IPS-NIHi7 (cell line): ENCODE results near the gene SV2C.
A peak's percentile ranks its signal among the peaks of the same experiment; 100 is the strongest.
"Not testable (repeated sequence)": the region's sequence is repeated elsewhere in the genome, so short reads cannot be mapped to it uniquely, and the experiment has no call there.

Experiments used
- DNase-seq: peaks from one replicate; pipeline ENCODE4 v3.0.0; 2012; ENCODE audit warnings: mixed read lengths; ENCODE audit errors: extremely low spot score

The SV2C gene

DNA sequence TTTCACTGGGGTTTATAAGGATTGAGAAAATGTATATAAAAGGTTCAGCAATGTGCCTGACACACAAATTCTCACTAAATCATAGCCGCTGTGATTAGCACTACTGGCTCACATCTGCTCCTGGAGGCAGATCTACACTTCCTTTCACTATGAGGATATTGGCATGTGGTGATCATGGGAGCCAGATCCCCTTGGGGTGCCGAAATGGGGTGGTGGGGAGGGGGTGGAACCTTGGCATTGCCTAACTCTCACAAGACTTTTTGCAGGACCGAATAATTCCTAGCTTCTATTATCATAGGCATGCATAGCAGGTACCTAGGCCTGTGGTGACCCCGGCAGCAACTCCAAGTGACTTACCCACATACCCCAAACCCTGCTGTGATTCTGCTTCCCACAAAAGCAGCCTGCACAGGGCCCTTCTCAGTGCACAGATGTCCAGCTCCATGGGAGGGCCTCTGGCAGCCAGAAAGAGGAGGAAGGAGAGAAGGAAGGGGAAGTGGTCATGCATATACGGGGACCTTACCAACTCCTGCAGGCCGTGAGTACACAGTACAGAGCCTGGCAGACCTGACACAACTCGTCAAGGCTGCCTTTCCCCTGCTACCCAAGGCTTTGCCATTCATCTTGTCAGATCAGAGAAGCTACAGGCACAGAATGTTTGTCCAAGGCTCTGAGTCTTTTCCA is 258.6 kb downstream of the SV2C start:
- DNase-seq: no peak

DNA sequence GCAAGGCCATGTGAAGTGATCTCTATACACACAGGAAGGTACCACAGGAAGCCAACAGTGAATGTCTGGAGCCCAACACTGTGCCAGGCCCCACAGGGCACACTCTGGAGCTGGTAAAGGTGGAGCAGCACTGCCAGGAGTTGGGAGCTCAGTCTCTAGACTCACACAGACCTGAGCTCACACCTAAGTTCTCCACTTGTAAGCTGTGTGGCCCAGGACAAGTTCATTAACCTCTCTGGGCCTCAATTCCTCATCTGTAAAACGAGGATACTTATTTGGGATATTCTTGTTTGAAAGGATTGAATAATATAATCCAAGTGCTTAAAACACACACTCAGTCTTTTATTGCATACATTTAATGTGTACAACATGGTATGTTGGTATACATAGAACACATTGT is 259.3 kb downstream of the SV2C start:
- DNase-seq: no peak

DNA sequence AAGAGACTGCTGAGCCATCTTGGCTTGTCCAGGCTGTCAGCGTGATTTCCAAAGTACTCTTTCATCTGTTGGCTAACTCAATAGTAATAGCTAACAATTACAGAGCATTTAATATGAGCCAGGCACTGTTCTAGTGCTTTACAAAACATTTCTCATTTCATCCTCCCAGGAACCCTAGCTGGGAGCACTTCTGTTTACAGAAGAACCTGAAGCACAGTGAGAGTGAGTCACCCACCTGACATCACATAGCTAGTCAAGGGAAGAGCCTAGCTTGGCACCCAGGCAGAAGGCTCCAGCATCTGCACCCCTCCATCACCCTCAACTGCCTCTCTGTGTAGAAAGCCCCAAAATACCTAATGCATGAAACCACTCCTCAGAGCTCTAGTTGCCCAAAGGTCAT is 262.4 kb downstream of the SV2C start:
- DNase-seq: no peak

DNA sequence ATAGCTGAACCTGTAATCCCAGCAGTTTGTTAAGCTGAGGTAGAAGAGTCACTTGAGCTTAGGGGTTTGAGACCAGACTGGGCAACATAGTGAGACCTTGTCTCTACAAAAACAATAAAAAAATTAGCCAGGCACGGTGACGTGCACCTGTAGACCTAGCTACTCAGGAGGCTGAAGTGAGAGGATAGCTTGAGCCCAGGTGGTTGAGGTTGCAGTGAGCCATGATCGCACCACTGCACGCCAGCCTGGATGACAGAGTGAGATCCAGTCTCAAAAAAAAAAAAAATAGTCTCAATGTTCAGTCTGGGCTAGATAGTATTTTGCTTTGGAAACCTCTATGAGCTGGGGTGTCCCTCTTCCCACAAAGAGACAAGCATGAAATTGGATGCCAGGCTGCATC is 268.0 kb downstream of the SV2C start:
- DNase-seq: no peak

DNA sequence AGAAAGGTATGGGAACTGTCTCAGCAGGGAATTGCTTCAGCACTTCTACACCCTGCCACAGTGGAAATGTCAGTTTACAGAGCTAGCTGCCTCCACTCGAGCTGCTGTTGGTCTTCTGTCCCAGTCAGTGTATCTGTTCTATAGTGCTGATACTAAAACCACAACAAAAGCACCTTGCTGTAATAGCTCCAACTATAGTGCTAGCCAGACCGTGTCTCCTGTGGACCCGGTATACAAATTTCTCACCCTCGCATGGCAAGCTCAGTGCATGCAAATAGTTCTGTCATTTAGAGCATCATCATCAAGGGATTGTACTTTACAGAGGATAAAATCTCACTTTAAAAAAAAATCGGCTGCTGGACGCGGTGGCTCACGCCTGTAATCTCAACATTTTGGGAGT is 268.4 kb downstream of the SV2C start:
- DNase-seq: no peak

DNA sequence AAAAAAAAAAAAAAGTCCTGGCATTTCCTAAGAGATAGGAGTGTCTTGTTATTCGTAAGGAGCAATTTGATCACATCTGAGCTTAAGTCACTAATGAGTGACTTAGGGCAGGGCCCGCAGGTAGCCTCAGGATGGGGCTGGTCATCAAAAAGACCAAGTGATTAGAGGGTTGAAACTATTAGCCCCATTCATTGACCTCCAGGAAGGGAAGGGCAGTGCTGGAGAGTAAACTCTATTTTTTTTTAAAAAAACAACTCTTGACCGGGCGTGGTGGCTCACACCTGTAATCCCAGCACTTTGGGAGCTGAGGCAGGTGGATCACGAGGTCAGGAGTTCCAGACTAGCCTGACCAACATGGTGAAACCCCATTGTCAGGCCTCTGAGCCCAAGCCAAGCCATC is 273.7 kb downstream of the SV2C start:
- no peak for DNase-seq

DNA sequence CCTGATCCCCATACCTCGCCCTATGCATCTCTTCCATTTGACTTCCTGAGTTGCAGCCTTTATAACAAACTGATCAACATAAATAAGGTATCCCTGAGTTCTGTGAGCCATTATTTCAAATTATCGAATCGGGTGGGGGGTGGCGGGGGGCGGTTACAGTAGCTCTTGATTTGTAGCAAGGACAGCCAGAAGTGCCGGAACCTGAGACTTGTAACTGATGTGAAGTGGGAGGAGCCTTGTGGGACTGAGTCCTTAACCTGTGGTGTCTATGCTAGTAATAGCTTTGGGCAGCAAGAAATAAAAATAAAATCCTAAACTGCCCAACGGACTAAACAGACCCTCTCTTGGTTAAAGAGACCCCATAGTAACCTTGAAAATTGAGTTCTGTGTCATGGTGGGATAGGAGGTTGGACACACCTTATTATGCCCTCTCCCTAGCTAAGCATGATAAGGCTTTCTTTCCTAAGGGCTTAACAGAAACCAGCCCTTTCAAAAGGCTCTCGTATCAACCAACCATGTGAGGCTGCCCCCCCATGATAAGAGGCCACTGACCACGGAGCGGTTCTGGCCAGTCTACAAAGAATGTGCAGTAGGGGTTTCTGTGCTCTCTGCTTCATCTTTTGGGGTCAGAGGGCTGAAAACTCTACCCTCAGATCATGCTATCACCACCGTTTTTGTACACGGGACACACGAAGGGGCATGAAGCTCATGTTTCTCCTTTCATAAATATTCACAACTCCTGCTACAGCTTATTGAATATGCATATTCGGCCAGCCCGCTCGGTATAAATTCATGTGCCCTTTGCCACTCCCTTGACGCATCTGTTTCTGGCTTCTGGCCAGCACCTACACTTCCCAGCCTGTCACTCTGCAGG is 280.4 kb downstream of the SV2C start:
- no peak for DNase-seq

DNA sequence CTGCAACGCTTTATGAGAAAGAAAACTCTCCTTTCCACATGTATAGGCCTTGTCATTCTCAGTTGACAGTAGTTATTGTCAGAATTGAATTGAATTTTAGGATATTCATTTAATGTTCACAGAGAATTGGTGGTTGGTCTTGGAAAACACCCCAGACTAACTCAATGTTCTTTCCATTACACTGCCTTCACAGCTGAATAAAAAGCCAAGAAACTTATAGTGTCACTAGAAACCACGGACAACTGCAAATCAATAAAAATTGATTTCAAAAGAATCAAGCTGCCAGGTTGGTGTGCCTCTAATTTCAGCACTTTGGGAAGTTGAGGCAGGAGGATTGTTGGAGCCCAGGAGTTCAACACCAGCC is 281.0 kb downstream of the SV2C start:
- no peak for DNase-seq

DNA sequence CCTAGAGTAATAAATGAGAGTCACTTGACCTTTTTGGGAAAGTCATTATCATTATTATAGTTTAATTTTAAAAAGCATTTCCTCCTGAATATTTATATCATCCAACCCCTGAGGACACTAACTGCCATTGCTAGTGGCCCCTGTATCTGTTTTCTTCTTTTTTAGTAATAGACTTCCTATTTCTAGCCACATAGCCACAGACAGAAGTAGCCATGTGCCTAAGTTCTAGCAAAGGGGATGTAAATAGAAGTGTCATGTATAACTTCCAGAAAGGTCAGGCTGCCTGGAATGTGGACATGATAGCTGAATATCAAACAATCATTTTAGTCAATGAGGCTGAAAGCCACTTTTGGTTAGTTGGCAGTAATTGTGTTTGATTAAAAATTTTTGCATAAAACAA is 282.4 kb downstream of the SV2C start:
- DNase-seq: no peak

DNA sequence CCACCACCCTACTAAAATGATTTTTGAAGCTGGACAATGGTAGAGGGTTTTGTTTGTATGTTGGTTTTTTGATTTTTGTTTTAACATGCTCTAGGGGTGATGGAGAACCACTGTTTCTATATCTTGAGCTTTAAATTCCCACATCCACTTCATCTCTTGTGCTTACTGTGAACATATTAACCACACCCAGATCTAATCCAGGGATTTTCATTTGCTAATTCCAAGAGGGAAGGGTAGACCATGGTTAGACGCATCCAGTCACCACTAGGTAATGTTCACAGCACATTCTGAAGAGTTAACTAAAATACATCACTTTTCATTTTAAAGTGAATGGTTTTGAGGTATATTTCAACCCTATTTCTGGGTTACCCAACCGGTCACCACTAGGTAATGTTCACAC is 283.4 kb downstream of the SV2C start:
- DNase-seq: no peak

DNA sequence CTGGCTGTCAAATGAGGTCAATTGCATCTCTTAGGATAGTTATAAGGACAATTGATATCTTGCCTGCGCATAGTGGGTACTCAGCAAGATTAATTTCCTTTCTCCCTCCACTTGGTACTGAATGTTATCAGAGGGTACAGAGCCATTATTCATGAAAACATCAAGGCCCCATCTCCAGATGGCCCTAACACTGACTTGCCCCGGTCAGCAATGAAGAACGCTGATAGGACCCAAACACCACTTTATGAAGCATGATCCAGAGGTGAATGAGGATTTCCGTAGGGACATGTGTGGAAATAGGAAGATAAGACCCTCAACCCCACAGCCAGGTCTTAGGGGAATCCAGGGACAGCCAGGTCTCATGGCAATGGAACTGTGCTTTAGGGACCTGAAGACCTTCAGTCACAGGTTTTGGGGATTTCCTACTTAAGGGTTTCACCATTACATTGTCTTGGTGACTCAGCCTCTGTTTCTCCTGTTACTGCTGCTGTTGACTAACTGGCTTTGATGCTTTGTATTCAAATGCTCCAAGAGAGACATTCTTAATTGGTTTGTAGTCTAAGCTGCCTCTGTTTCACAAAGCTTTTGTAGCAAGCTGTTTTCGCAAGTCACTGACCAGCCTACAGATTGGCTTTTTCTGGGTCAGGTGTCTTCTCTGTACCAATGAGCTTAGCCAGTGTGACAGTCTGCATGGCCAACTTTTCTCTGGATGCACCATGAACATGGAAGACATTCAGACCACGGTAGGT is 284.6 kb downstream of the SV2C start:
- no peak for DNase-seq

DNA sequence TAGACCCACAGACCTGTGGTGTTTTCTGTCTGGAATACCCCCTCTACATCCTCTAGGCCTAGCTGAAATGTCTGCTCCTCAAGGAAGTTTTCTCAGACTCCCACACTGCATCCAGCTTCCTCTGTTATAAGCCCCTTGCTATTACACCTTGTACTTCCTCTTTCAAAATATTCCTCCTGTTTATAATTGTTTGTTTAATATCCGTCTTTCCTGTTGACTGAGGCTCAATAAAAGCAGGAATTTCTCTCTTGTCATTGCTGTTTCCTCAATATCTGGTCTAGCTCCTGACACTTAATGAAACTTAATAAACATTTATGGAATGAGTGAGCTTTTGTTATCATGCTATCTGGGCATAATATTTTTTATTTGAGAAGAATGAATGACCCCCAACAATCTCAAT is 285.8 kb downstream of the SV2C start:
- no peak for DNase-seq

DNA sequence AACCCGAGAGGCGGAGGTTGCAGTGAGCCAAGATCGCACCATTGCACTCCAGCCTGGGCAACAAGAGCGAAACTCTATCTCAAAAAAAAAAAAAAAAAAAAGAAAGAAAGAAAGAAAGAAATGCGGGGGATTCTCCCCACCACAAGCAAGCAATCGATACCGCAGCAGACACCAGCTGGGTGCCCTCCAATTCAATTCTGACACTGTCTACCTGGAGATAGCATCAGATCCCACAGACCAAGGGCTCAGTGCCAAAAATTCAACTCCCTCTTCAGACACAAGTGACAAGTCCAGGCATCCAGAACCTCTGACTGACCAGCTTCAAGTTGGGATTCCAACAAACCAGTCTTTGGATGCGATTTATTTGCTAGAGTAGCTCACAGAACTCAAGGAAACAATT is 286.5 kb downstream of the SV2C start:
- DNase-seq: not testable (repeated sequence)

DNA sequence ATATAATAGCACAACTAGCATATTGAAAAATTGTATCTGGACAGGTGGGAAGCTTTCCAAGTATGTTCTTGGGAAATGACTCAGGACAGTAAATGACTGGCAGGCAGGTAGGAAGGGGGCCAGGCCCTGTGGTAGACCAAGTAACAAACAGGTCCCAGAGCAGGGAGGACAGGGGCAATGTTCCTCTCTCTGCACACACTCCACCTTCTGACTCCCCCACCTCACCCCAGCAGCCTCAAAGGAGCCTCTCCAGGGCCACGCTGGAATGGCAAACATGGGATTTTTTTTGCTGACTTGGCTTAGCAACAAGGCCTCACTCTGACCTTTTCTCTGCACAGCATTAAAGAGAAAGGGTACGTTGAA is 288.8 kb downstream of the SV2C start:
- no peak for DNase-seq

DNA sequence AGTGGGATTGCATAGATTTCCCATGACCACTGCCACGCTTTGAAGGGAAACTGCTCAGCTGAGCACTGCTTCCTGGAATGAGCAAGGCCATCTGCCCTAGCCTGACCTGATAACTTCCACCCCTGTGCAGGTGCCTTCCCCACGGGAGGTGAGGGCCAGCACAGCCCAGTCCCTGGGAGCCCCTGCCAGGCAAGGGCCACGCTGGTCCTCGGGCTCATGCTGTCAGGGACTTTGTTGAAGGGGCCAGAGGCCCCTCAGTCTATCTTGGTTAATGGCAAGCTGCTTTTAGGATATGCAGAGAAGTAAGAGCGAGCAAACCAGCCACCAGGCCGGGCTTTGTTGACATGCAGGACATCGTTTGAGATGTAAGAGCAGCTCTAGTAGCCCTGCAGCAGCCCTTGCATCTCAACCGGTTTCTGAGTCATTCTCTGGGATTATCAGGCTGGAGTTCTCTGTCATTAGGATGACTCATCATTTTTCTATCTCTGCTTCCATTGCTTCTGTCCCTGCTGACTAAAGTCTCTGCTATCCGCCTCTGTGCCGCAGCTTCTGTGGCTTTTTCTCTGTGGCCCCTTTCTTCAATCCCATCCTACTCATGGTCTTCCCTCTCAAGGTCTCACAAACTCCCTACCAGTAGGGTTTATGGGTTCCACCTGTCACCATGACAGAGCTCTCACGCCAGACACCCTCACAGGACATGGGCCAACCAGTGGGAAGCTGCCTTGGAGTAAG is 289.3 kb downstream of the SV2C start:
- DNase-seq: peak; percentile 59

DNA sequence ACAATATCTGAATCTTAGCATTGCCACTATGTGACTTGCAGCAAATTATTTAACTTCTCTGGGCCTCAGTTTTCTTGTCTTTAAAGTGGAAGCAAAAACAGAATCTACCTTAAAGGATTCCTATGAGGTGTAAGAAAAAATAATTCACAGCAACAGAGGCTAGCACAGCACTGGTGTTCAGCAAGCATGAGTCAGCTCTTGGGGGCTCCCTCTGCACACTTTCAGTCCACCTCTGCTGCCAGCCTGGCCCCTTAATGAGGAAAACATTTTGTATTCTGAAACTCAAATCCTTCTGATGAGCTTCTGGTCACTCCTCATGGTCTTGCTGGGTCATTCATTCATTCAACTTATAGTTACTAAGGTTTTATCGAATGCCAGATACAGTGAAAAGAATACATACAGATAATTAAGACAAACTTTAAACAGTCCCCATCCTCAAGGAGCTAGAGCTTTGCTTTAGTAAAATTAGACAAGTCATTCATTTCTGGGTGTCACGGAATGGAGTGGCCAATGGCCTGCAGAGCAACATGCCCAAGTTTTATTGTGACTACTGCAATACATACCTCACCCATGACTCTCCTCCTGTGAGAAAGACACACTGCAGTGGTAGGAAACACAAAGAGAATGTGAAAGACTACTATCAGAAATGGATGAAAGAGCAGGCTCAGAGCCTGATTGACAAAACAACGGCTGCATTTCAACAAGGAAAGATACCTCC is 293.1 kb downstream of the SV2C start:
- DNase-seq: no peak

DNA sequence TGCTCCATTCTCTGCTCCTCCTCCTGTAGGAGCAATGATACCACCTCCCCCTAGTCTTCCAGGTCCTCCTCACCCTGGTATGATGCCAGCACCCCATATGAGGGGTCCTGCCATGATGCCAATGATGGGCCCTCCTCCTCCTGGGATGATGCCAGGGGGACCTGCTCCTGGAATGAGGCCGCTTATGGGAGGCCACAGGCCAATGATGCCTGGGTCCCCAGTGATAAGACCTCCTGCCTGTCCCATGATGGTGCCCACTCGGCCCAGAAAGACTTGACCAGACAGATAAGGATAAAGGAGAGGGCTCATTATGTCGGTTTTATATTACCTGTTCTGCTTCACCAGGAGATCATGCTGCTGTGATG is 293.7 kb downstream of the SV2C start:
- no peak for DNase-seq

DNA sequence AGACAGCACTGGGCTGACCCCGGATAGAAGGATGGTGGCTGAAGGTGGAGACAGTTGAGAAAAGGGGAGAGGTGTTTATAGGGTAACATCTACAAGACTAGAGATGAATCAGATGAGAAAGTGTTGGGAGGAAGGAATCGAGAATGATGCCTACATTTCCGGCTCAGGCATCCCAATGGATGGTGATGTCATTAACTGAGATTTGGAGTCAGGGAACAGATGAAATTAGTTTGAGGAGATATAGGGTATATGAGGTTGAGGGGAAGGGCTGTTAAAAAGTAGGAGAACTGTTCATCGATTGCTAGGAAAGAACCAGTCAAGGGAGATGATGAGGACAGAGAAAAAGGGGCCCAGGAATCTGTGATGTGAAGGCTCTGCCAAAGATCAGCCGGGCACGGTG is 295.2 kb downstream of the SV2C start:
- no peak for DNase-seq

DNA sequence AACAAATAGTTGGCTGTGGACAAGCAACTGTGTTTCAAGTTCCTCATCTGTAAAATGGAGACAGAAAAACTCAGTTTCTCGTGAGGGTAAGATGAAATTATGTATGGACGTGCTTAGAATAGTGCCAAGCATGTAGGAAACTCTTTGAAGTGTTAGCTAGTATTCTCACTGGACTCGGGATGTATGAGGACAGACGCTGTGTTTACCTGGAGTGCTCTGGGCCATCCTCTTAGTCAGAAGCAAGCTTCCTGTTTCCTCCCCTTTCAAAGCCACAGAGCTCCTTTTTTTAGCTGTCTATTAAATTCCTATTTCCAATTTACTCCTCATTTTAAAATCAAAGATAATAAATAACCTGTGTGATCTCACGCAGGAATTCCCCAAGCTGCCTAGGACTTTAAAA is 296.1 kb downstream of the SV2C start:
- no peak for DNase-seq

DNA sequence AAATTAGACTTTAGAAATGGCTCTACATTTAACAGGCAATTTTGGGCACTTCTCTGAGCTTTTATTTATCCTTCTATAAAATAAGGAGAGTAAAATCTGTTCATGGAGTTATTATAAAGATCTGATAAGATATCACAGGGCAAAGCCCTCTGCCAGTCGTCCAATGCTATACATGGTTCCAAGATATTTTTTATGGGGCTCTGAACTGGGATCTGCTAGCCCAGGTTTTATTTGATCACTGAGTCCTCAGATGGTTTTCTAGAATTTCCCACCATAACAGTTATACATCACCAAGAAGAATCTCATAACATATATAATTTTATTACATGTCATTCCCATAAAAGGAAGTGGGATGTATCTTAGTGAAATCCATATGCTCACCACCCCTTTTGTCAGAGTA is 296.7 kb downstream of the SV2C start:
- no peak for DNase-seq

DNA sequence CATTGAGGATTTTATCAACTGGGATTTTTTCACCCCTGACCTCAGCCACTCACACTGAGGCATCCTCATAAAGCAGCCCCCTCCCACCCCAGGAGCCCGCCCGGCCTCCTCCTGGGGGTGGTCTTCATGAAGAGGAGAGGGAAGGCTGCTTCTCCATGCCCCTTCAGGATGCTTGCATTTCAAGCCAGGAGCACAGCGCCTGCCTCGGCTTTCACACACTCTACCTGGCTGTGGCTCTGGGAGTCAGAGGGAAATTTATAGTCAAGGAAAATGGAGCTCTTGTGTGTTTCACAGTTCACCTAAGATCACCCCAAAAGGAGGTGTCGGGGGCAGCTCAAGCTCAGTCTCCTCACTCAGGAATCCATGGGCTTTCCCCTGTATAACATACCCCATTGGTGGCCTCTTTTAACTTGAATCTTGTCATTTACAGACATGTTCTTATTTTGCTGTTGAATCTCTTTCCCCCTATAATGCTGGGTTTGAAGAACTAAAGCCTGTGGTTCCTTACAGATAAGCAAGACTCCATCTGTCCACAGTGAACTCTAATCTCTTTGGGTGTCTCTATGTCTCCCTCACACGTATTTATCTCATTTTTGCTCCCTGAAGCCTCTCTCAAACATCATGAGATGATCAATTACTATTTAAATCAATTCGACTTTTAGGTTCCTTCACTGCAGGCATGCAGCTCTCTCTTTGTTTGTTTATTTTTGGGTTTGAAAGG is 297.3 kb downstream of the SV2C start:
- DNase-seq: no peak
